Hepatocyte (in vitro differentiated cells): ENCODE data around the gene PDLIM7. TPM values are rescaled to one million over a fixed set of nuclear protein-coding genes. Genes with fewer than 3 reads are reported as not detected.

Experiments
- DNase-seq: peaks from one replicate; pipeline ENCODE4 v3.0.0-alpha.2; 2016; ENCODE audit warnings: low spot score
- H2AFZ ChIP-seq: fragments of 200-600 bp; sonication (generic); 2 replicates; pipeline ENCODE4 v1.6.0; 2016; ENCODE audit warnings: antibody characterized with exemption, mild to moderate bottlenecking
- H3K27ac ChIP-seq: fragments of 200-600 bp; sonication (generic); 2 replicates; pipeline ENCODE4 v1.5.1; 2016; ENCODE audit warnings: mild to moderate bottlenecking
- H3K27me3 ChIP-seq: fragments of 200-600 bp; sonication (generic); 2 replicates; pipeline ENCODE4 v1.6.1; 2016
- H3K36me3 ChIP-seq: fragments of 200-600 bp; sonication (generic); replicated peaks from 2 replicates; pipeline ENCODE4 v1.5.1; 2016; ENCODE audit warnings: low read depth; ENCODE audit not compliant: insufficient read depth
- H3K4me1 ChIP-seq: fragments of 200-600 bp; sonication (generic); 2 replicates; pipeline ENCODE4 v1.5.1; 2016; ENCODE audit warnings: mild to moderate bottlenecking, moderate library complexity; ENCODE audit not compliant: insufficient read depth
- H3K4me2 ChIP-seq: fragments of 200-600 bp; sonication (generic); 2 replicates; pipeline ENCODE4 v1.6.0; 2016
- H3K4me3 ChIP-seq: fragments of 200-600 bp; sonication (generic); 2 replicates; pipeline ENCODE4 v1.5.1; 2016; ENCODE audit warnings: mild to moderate bottlenecking
- H3K79me2 ChIP-seq: fragments of 200-600 bp; sonication (generic); 2 replicates; pipeline ENCODE4 v1.6.0; 2017; ENCODE audit warnings: mild to moderate bottlenecking
- H3K9me2 ChIP-seq: fragments of 200-600 bp; sonication (generic); replicated peaks from 2 replicates; pipeline ENCODE4 v1.6.0; 2017; ENCODE audit warnings: mild to moderate bottlenecking; ENCODE audit not compliant: insufficient read depth
- H3K9me3 ChIP-seq: fragments of 200-600 bp; sonication (generic); 2 replicates; pipeline ENCODE4 v1.5.1; 2016; ENCODE audit warnings: low read depth, mild to moderate bottlenecking
- H4K20me1 ChIP-seq: fragments of 200-600 bp; sonication (generic); 2 replicates; pipeline ENCODE4 v1.6.0; 2016; ENCODE audit warnings: mild to moderate bottlenecking; ENCODE audit not compliant: insufficient read depth, poor library complexity, severe bottlenecking
- EZH2 ChIP-seq: fragments of 200-600 bp; sonication (generic); IDR thresholded peaks from 2 replicates; pipeline ENCODE4 v1.6.1; 2016; ENCODE audit warnings: antibody characterized with exemption, mild to moderate bottlenecking, borderline replicate concordance
- EZH2phosphoT487 ChIP-seq: fragments of 200-600 bp; sonication (generic); IDR thresholded peaks from one replicate; pipeline ENCODE4 v1.6.1; 2018; ENCODE audit warnings: antibody characterized with exemption, mild to moderate bottlenecking, low read depth, moderate library complexity; ENCODE audit not compliant: unreplicated experiment, severe bottlenecking
- WGBS: methylation state at CpG from one replicate; pipeline ENCODE4 v1.1.6; 2016; ENCODE audit warnings: low lambda C conversion rate; ENCODE audit errors: missing lambda C conversion rate; 5-methylcytosine and 5-hydroxymethylcytosine counted together
- polyA plus RNA-seq: library from polyadenylated mRNA; unstranded; fragments of >200 nt; fragmentation: Nextera tagmentation; extraction: Ambion mirVana; gene quantifications from 2 replicates; pipeline ENCODE4 v1.2.1, GENCODE V29; 2016
- total RNA-seq: library from RNA; depleted of rRNA; stranded (reverse); fragments of >200 nt; gene quantifications from 2 replicates; pipeline ENCODE4 v1.2.3, GENCODE V29; 2014
- TF ChIP-seq, protein P1 (sequence below): fragments of 200-600 bp; sonication (generic); IDR thresholded peaks from 2 replicates; pipeline ENCODE4 v1.5.1; 2016; ENCODE audit warnings: antibody characterized with exemption, mild to moderate bottlenecking; ENCODE audit not compliant: poor library complexity

Gene PDLIM7
- total and polyA plus RNA-seq, 2 experiments from 2014 or later: 57.1 to 143 TPM

DNA sequence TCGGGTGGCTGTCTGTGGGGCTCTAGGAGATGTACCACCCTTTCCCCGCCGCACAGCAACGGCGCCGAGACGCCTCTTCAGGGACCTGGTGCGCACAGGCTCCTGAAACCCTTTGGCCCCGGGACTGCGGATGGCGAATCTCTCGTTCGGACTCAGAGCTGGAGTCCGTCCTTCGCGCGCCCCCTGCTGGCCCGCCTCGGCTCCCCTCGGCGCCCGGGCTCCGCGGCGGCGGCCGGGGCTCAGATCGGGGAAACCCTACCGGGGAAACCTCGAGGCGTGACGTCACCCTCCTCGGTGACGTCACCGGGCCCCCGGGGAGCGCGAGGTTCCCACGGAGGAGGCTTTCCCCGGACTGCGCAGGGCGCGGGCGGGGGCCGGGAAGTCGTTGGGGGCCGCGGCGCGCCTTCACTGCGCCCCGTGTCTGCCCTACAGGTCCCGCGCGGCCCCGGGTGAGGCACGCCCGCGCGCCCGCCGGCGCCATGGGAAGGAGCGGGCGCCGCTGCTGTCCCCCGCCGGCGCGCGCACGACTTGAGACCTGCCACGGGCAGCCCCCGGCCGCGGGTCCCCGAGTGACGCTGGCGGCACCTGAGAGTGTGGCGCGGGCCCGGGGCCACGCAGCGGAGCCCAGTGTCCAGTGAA is 42.9 kb downstream of the PDLIM7 start:
- whole genome bisulfite sequencing: 2% methylated on average over 56 of the region's 84 CpGs
- Histone ChIP-seq H3K9me3 (no peaks in the 10 kb centered on the region), H3K36me3 (no peaks in the 10 kb centered on the region), H4K20me1 (peaks cover 14% of the 10 kb centered on the region), H3K27ac (peak overlapping the region; percentile 95), H3K4me2 (peak overlapping the region; percentile 97), H2AFZ (peak overlapping the region; percentile 59), H3K9me2 (no peaks in the 10 kb centered on the region), H3K27me3 (no peaks in the 10 kb centered on the region), H3K4me1 (peaks cover 16% of the 10 kb centered on the region), H3K79me2 (no peaks in the 10 kb centered on the region), H3K4me3 (peak overlapping the region; percentile 62)
- TF ChIP-seq, protein P1, sequence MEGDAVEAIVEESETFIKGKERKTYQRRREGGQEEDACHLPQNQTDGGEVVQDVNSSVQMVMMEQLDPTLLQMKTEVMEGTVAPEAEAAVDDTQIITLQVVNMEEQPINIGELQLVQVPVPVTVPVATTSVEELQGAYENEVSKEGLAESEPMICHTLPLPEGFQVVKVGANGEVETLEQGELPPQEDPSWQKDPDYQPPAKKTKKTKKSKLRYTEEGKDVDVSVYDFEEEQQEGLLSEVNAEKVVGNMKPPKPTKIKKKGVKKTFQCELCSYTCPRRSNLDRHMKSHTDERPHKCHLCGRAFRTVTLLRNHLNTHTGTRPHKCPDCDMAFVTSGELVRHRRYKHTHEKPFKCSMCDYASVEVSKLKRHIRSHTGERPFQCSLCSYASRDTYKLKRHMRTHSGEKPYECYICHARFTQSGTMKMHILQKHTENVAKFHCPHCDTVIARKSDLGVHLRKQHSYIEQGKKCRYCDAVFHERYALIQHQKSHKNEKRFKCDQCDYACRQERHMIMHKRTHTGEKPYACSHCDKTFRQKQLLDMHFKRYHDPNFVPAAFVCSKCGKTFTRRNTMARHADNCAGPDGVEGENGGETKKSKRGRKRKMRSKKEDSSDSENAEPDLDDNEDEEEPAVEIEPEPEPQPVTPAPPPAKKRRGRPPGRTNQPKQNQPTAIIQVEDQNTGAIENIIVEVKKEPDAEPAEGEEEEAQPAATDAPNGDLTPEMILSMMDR: peak; percentile 98
- no peak for TF ChIP-seq EZH2
- DNase-seq: peak; percentile 96

GRCh38 chr5:177453852-177454396 is 43.5 kb downstream of the PDLIM7 start:
- Histone ChIP-seq H3K79me2 (no peaks in the 10 kb centered on the region), H3K27me3 (no peaks in the 10 kb centered on the region), H3K4me1 (peaks cover 16% of the 10 kb centered on the region), H3K9me2 (no peaks in the 10 kb centered on the region), H3K4me2 (peak overlapping the region; percentile 97), H3K36me3 (no peaks in the 10 kb centered on the region), H3K4me3 (no peak overlapping the region), H4K20me1 (peaks cover 14% of the 10 kb centered on the region), H2AFZ (peak overlapping the region; percentile 56), H3K9me3 (no peaks in the 10 kb centered on the region), H3K27ac (peak overlapping the region; percentile 54)
- TF ChIP-seq EZH2: no peak
- TF ChIP-seq, protein P1: no peak
- TF ChIP-seq EZH2phosphoT487: no peak
- WGBS: 15% methylated on average over 29 of the region's 31 CpGs
- DNase-seq: peak; percentile 61

GRCh38 chr5:177452688-177453638 is 44.4 kb downstream of the PDLIM7 start:
- no peak for DNase-seq
- H3K9me3 ChIP-seq: no peaks in the 10 kb centered on the region
- no peak overlapping the region for H3K4me3 ChIP-seq
- peaks cover 16% of the 10 kb centered on the region for H3K4me1 ChIP-seq
- H3K9me2 ChIP-seq: no peaks in the 10 kb centered on the region
- H4K20me1 ChIP-seq: peaks cover 8% of the 10 kb centered on the region
- no peaks in the 10 kb centered on the region for H3K36me3 ChIP-seq
- peak overlapping the region; percentile 97 for H3K4me2 ChIP-seq
- no peak overlapping the region for H3K27ac ChIP-seq
- no peaks in the 10 kb centered on the region for H3K79me2 ChIP-seq
- H2AFZ ChIP-seq: no peak overlapping the region
- 93% methylated on average over 17 of the region's 17 CpGs for WGBS
- H3K27me3 ChIP-seq: no peaks in the 10 kb centered on the region
- TF ChIP-seq, protein P1: no peak
- TF ChIP-seq EZH2phosphoT487 (no peak), EZH2 (no peak)
